Kidney epithelial cell (primary cell): ENCODE measurements around the gene ADAMTSL1. TPM values are rescaled to one million over a fixed set of nuclear protein-coding genes. Genes with fewer than 3 reads are reported as not detected.

Experiments
- DNase-seq: peaks from one replicate; pipeline ENCODE4 v3.0.0-alpha.2; 2010; ENCODE audit warnings: low read depth
- H3K27me3 ChIP-seq: 2 replicates; pipeline ENCODE4 v1.6.0; 2011; ENCODE audit warnings: low read length; ENCODE audit not compliant: control insufficient read depth, insufficient read depth
- H3K36me3 ChIP-seq: 2 replicates; pipeline ENCODE4 v1.5.1; 2011; ENCODE audit warnings: low read length; ENCODE audit not compliant: control insufficient read depth, insufficient read depth
- H3K4me3 ChIP-seq: 2 replicates; pipeline ENCODE4 v1.5.1; 2011; ENCODE audit warnings: low read depth, mild to moderate bottlenecking, control low read depth, low read length
- total RNA-seq: library from RNA; depleted of rRNA; stranded (reverse); fragments of >200 nt; gene quantifications from 2 replicates; pipeline ENCODE4 v1.2.3, GENCODE V29; 2015
- TF ChIP-seq, protein P1 (sequence below): IDR thresholded peaks from 2 replicates; pipeline ENCODE4 v1.5.1; 2011; ENCODE audit warnings: mild to moderate bottlenecking, moderate library complexity, low read length, control low read depth, inconsistent platforms; ENCODE audit not compliant: insufficient read depth, poor library complexity, severe bottlenecking

The ADAMTSL1 gene
- total RNA-seq, 1 donor from 2014 or later = 0.08 TPM

DNA sequence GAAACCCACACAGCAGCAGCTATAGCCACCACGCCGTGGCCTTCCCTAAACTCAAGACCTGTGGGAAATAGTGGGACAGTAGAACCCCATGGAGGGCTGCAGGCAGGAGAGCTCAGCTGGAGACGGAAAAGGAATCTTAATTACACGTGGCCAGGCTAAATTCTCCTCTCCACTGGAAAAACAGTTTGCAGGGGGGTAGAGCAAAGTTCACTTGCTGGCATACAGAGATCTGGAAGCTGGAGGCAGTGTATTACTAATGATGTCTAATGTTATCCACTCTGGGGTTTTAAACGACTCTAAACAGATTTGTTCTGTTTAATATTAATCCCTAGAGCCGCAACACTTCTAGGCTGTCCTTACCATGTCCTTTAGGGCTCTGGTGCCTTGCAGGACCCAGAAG, 302.0 kb downstream of the ADAMTSL1 start:
- no peak for DNase-seq
- H3K27me3 ChIP-seq = no peaks in the 10 kb centered on the region

DNA sequence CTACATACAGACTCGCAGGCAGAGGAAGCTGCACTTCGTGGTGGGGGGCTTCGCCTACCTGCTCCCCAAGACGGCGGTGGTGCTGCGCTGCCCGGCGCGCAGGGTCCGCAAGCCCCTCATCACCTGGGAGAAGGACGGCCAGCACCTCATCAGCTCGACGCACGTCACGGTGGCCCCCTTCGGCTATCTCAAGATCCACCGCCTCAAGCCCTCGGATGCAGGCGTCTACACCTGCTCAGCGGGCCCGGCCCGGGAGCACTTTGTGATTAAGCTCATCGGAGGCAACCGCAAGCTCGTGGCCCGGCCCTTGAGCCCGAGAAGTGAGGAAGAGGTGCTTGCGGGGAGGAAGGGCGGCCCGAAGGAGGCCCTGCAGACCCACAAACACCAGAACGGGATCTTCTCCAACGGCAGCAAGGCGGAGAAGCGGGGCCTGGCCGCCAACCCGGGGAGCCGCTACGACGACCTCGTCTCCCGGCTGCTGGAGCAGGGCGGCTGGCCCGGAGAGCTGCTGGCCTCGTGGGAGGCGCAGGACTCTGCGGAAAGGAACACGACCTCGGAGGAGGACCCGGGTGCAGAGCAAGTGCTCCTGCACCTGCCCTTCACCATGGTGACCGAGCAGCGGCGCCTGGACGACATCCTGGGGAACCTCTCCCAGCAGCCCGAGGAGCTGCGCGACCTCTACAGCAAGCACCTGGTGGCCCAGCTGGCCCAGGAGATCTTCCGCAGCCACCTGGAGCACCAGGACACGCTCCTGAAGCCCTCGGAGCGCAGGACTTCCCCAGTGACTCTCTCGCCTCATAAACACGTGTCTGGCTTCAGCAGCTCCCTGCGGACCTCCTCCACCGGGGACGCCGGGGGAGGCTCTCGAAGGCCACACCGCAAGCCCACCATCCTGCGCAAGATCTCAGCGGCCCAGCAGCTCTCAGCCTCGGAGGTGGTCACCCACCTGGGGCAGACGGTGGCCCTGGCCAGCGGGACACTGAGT, 303.2 kb downstream of the ADAMTSL1 start:
- no peak for DNase-seq
- no peak overlapping the region for H3K4me3 ChIP-seq
- no peaks in the 10 kb centered on the region for H3K27me3 ChIP-seq
- TF ChIP-seq, protein P1, sequence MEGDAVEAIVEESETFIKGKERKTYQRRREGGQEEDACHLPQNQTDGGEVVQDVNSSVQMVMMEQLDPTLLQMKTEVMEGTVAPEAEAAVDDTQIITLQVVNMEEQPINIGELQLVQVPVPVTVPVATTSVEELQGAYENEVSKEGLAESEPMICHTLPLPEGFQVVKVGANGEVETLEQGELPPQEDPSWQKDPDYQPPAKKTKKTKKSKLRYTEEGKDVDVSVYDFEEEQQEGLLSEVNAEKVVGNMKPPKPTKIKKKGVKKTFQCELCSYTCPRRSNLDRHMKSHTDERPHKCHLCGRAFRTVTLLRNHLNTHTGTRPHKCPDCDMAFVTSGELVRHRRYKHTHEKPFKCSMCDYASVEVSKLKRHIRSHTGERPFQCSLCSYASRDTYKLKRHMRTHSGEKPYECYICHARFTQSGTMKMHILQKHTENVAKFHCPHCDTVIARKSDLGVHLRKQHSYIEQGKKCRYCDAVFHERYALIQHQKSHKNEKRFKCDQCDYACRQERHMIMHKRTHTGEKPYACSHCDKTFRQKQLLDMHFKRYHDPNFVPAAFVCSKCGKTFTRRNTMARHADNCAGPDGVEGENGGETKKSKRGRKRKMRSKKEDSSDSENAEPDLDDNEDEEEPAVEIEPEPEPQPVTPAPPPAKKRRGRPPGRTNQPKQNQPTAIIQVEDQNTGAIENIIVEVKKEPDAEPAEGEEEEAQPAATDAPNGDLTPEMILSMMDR = no peak
- no peaks in the 10 kb centered on the region for H3K36me3 ChIP-seq

More for the DNA sequence above, 302.0 kb downstream of the ADAMTSL1 start:
- TF ChIP-seq, protein P1 = no peak
- H3K4me3 ChIP-seq = no peak overlapping the region
- no peaks in the 10 kb centered on the region for H3K36me3 ChIP-seq

DNA sequence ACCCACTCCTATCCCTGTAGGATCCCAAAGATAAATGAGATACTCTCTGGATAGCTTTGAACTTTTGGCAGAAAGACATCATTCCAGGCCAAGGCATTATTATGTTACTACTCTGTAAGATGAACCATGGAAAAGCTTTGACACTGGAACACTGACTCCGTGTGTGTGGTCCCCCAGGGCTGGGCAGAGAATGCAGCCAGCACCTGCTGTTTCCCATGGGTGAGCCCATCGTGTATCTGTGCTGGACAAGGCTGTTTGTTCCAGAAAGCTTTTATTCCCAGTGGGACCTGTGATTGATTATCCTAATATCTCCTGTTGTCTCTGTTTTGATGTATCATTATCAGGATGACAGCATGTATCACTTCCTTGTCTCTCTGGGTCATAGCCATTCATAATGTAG, 304.2 kb downstream of the ADAMTSL1 start:
- H3K4me3 ChIP-seq = no peak overlapping the region
- TF ChIP-seq, protein P1 = no peak
- no peak for DNase-seq
- no peaks in the 10 kb centered on the region for H3K27me3 ChIP-seq
- H3K36me3 ChIP-seq = no peaks in the 10 kb centered on the region

DNA sequence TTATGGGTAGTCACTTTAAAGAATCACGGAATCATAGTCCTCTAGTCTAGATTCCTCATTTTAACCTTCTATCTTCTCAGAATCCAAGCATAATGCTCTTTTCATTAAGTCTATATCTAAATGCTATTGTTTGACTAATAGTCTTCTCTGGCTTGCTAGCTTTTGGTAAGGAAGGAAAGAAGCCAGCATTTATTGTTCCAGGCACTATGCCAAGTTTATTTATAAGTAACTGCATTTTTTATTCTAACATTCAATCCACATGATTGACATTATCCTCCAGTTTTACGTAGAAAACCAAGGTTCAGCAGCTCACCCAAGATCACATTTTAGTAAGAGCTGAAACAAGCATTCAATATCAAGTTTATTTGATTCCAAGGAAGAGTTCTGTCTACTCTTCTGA, 304.9 kb downstream of the ADAMTSL1 start:
- TF ChIP-seq, protein P1 = no peak
- no peak for DNase-seq
- no peaks in the 10 kb centered on the region for H3K36me3 ChIP-seq
- H3K27me3 ChIP-seq = no peaks in the 10 kb centered on the region
- H3K4me3 ChIP-seq = no peak overlapping the region

DNA sequence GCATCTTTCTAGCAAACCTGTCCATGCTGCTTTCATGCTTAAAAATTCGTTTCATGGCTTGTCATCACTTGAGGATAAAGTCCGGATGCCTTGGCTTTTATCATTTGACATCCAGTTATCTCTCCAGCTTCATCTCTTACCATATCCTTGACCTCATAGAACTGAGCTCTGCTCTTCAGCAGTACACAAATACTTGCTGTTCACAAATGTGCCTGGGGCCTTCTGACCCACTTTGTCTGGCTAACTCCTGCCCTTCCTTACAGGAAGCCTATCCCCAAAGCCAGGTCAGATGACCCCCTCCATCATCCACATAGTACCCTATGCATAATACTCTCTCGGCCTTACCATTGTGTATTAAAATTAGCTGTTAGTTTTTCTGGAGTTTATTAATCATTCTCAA, 310.0 kb downstream of the ADAMTSL1 start:
- no peaks in the 10 kb centered on the region for H3K27me3 ChIP-seq
- no peaks in the 10 kb centered on the region for H3K36me3 ChIP-seq
- no peak overlapping the region for H3K4me3 ChIP-seq
- TF ChIP-seq, protein P1 = no peak
- no peak for DNase-seq

DNA sequence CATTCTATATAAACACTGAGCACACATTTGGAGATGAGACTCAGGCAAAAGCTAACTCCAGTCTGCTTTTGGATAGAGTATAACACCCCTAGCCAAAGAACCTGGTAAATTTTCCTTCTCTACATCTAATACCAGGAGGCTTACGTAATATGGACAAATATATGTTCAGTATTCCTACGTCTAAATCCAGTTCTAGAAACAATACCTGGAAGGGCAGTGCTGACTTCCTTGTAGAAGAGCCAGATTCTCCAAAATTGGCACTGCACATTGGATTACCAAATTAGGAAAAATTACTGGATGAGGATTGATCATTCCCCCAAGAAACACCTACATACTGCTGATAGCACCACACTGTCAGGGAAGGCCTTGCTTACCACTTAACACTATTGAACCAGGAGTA, 311.7 kb downstream of the ADAMTSL1 start:
- no peak overlapping the region for H3K4me3 ChIP-seq
- DNase-seq = no peak

More for the DNA sequence above, 311.7 kb downstream of the ADAMTSL1 start:
- Histone ChIP-seq H3K36me3 (no peaks in the 10 kb centered on the region), H3K27me3 (no peaks in the 10 kb centered on the region)
- TF ChIP-seq, protein P1 = no peak
